OCI-LY1 (cell line): ENCODE results near the gene RSBN1L.

Experiments used
- CTCF ChIP-seq: fragments of 200-600 bp; sonication (generic), shearing (Covaris generic); IDR thresholded peaks from 2 replicates; pipeline ENCODE4 v1.5.1; 2017; ENCODE audit warnings: mild to moderate bottlenecking, antibody characterized with exemption, low read length, moderate library complexity, mixed read lengths
- EZH2 ChIP-seq: fragments of 200-600 bp; sonication (generic), shearing (Covaris generic); IDR thresholded peaks from 2 replicates; pipeline ENCODE4 v1.8.0; 2017; ENCODE audit warnings: borderline replicate concordance, mixed run types, mild to moderate bottlenecking, antibody characterized with exemption, low read length, moderate library complexity, mixed read lengths

- no peak for TF ChIP-seq CTCF
- no peak for TF ChIP-seq EZH2
Observed at GRCh38 chr7:77786018-77786417, 89.8 kb downstream of the RSBN1L start.
